HT-29 (cell line): ENCODE measurements around the gene CRABP1. TPM values are rescaled to one million over a fixed set of nuclear protein-coding genes. Genes with fewer than 3 reads are reported as not detected.

Experiments used
- small RNA-seq: library from RNA; depleted of rRNA; stranded (forward); fragments of <200 nt; gene quantifications from one replicate; pipeline ENCODE3, GENCODE V24; 2014
- total RNA-seq: library from RNA; depleted of rRNA; stranded (reverse); fragments of >200 nt; shearing (Covaris generic); gene quantifications from 2 replicates; pipeline ENCODE4 v1.2.3, GENCODE V29; 2014; rRNA removed

Gene CRABP1
- total RNA-seq, 1 experiment from 2014 or later, result not detected

Small RNA genes lying within 50 kb of the gene (small RNA-seq; reads per million reads assigned to genes)
- gene AC090607.5, result not detected

Other genes with a start within 250 kb of the CRABP1 start
- 0.05 TPM in 1 of 2 replicates, not detected in the other for gene SH2D7, start 247.8 kb upstream of the CRABP1 start, total RNA-seq
- gene CIB2, start 208.9 kb upstream of the CRABP1 start, total RNA-seq, result 0.44 and 0.74 TPM in 2 replicates
- 34.4 and 35.8 TPM in 2 replicates for gene IDH3A, start 191.0 kb upstream of the CRABP1 start, total RNA-seq
- 1.4 and 3.6 TPM in 2 replicates for gene ACSBG1, start 105.8 kb upstream of the CRABP1 start, total RNA-seq
- 10.2 and 16.0 TPM in 2 replicates for gene DNAJA4, start 75.8 kb upstream of the CRABP1 start, total RNA-seq
- 64.0 and 74.8 TPM in 2 replicates for gene SKIC8, start 40.7 kb upstream of the CRABP1 start, total RNA-seq
- 12.2 and 13.0 TPM in 2 replicates for gene IREB2, start 97.9 kb downstream of the CRABP1 start, total RNA-seq
- 4.4 and 7.1 TPM in 2 replicates for gene HYKK, start 167.2 kb downstream of the CRABP1 start, total RNA-seq
- gene PSMA4, start 200.1 kb downstream of the CRABP1 start, total RNA-seq, result 167 and 195 TPM in 2 replicates
- gene CHRNA5, start 225.2 kb downstream of the CRABP1 start, total RNA-seq, result 14.3 and 14.9 TPM in 2 replicates